Neural cell (in vitro differentiated cells): ENCODE data around the gene BPIFB4. TPM values are rescaled to one million over a fixed set of nuclear protein-coding genes. Genes with fewer than 3 reads are reported as not detected.

Experiments used
- H2AFZ ChIP-seq: fragments of 200-600, 300-800 bp; sonication (generic), shearing (Covaris generic); 2 replicates; pipeline ENCODE4 v1.6.0; 2014; ENCODE audit warnings: low read depth, mild to moderate bottlenecking, antibody characterized with exemption, low read length, moderate library complexity
- H3F3A ChIP-seq: fragments of 200-600 bp; shearing (Covaris generic); 2 replicates; pipeline ENCODE4 v1.6.1; 2016; ENCODE audit warnings: mild to moderate bottlenecking, moderate library complexity, mixed read lengths, antibody characterized with exemption, low read length; ENCODE audit not compliant: insufficient read depth, poor library complexity, severe bottlenecking
- H3K27ac ChIP-seq: fragments of 200-600, 300-800 bp; sonication (generic), shearing (Covaris generic); 2 replicates; pipeline ENCODE4 v1.5.1; 2014; ENCODE audit warnings: mild to moderate bottlenecking, low read length, moderate library complexity
- H3K27me3 ChIP-seq: fragments of 300-800, 200-600 bp; sonication (generic), shearing (Covaris generic); 2 replicates; pipeline ENCODE4 v1.6.0; 2014; ENCODE audit warnings: mild to moderate bottlenecking, low read depth, low read length, moderate library complexity; ENCODE audit not compliant: insufficient read depth
- H3K36me3 ChIP-seq: fragments of 300-800, 200-600 bp; sonication (generic), shearing (Covaris generic); 2 replicates; pipeline ENCODE4 v1.5.1; 2014; ENCODE audit warnings: mild to moderate bottlenecking, antibody characterized with exemption, low read length, moderate library complexity; ENCODE audit not compliant: insufficient read depth
- H3K4me2 ChIP-seq: fragments of 300-800, 200-600 bp; sonication (generic), shearing (Covaris generic); 2 replicates; pipeline ENCODE4 v1.6.0; 2014; ENCODE audit warnings: mild to moderate bottlenecking, low read length
- H3K4me3 ChIP-seq: fragments of 300-800, 200-600 bp; sonication (generic), shearing (Covaris generic); 2 replicates; pipeline ENCODE4 v1.5.1; 2014; ENCODE audit warnings: mild to moderate bottlenecking, low read length, moderate library complexity
- H3K79me2 ChIP-seq: fragments of 200-600 bp; shearing (Covaris generic); replicated peaks from 2 replicates; pipeline ENCODE4 v1.6.0; 2014; ENCODE audit warnings: mild to moderate bottlenecking, low read length, moderate library complexity; ENCODE audit not compliant: insufficient read depth
- H3K9ac ChIP-seq: fragments of 300-800, 200-600 bp; sonication (generic), shearing (Covaris generic); 2 replicates; pipeline ENCODE4 v1.6.1; 2016; ENCODE audit warnings: mild to moderate bottlenecking, low read length, mixed read lengths
- H3K9me2 ChIP-seq: fragments of 200-600 bp; shearing (Covaris generic); 2 replicates; pipeline ENCODE4 v1.6.1; 2016; ENCODE audit warnings: mild to moderate bottlenecking, low read length, mixed read lengths; ENCODE audit not compliant: insufficient read depth
- H3K9me3 ChIP-seq: fragments of 200-600, 300-800 bp; sonication (generic), shearing (Covaris generic); 2 replicates; pipeline ENCODE4 v1.6.1; 2016; ENCODE audit warnings: mild to moderate bottlenecking, mixed run types, low read length, moderate library complexity, mixed read lengths
- H4K20me1 ChIP-seq: fragments of 200-600 bp; shearing (Covaris generic); 2 replicates; pipeline ENCODE4 v1.6.1; 2016; ENCODE audit warnings: mild to moderate bottlenecking, mixed run types; ENCODE audit not compliant: insufficient read depth
- EZH2 ChIP-seq: fragments of 200-600, 300-800 bp; shearing (Covaris generic), sonication (generic); IDR thresholded peaks from 2 replicates; pipeline ENCODE4 v1.6.1; 2014; ENCODE audit warnings: antibody characterized with exemption, low read length, borderline replicate concordance, mild to moderate bottlenecking; ENCODE audit not compliant: insufficient read depth, poor library complexity, severe bottlenecking
- MXI1 ChIP-seq: fragments of 450-650 bp; conservative IDR thresholded peaks from 2 replicates; pipeline ENCODE4 v1.6.1; 2014; ENCODE audit warnings: antibody characterized with exemption, mild to moderate bottlenecking; ENCODE audit not compliant: poor library complexity, severe bottlenecking
- POLR2AphosphoS5 ChIP-seq: IDR thresholded peaks from 2 replicates; pipeline ENCODE4 v1.6.1; 2012
- RAD21 ChIP-seq: fragments of 450-650 bp; conservative IDR thresholded peaks from 2 replicates; pipeline ENCODE4 v1.6.1; 2014; ENCODE audit warnings: antibody characterized with exemption, mild to moderate bottlenecking, moderate library complexity
- REST ChIP-seq: IDR thresholded peaks from 2 replicates; pipeline ENCODE4 v1.6.1; 2012; ENCODE audit warnings: borderline replicate concordance
- SMC3 ChIP-seq: fragments of 450-650 bp; conservative IDR thresholded peaks from 2 replicates; pipeline ENCODE4 v1.6.1; 2014; ENCODE audit warnings: antibody characterized with exemption, mild to moderate bottlenecking, moderate library complexity; ENCODE audit not compliant: poor library complexity
- TAF1 ChIP-seq: IDR thresholded peaks from 2 replicates; pipeline ENCODE4 v1.6.1; 2012; ENCODE audit warnings: low read depth
- polyA plus RNA-seq: library from polyadenylated mRNA; depleted of rRNA; stranded (reverse); fragments of >200 nt; gene quantifications from 2 replicates; pipeline ENCODE4 v1.2.3, GENCODE V29; 2014
- TF ChIP-seq, protein P1 (sequence below): fragments of 450-650 bp; IDR thresholded peaks from 2 replicates; pipeline ENCODE4 v1.5.1; 2014; ENCODE audit warnings: antibody characterized with exemption, mild to moderate bottlenecking, moderate library complexity; ENCODE audit not compliant: poor library complexity, severe bottlenecking

Gene BPIFB4
- polyA plus RNA-seq, 1 donor from 2014 or later: not detected

DNA sequence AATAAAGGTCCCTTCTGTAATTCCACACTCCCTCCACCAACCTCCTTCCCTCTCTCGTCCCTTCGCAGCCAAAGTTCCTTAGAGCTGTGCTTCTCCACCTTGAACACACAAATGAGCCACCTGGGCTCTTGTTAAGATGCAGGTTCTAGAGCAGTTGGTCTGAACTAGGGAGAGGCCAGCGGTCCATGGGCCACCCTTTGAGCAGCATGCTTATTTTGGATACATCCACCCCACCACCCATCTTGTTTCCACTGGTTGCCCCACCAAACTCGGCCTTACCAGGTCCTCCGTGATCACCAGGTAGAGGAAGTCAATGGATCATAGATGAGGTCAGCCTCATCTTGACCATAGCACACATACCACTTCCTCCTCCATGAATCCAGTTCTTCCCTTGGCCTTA lies 81.2 kb downstream of the BPIFB4 start:
- Histone ChIP-seq H3F3A (no peaks in the 10 kb centered on the region), H3K27ac (no peak overlapping the region), H3K9me3 (no peaks in the 10 kb centered on the region), H2AFZ (no peak overlapping the region), H3K9me2 (no peaks in the 10 kb centered on the region), H3K27me3 (no peaks in the 10 kb centered on the region), H3K79me2 (no peaks in the 10 kb centered on the region), H3K4me3 (no peak overlapping the region), H3K4me2 (no peak overlapping the region), H4K20me1 (no peaks in the 10 kb centered on the region), H3K9ac (no peak overlapping the region), H3K36me3 (no peaks in the 10 kb centered on the region)
- TF ChIP-seq RAD21 (no peak), MXI1 (no peak), SMC3 (no peak), POLR2AphosphoS5 (no peak), REST (no peak), TAF1 (no peak), EZH2 (no peak)
- TF ChIP-seq, protein P1, sequence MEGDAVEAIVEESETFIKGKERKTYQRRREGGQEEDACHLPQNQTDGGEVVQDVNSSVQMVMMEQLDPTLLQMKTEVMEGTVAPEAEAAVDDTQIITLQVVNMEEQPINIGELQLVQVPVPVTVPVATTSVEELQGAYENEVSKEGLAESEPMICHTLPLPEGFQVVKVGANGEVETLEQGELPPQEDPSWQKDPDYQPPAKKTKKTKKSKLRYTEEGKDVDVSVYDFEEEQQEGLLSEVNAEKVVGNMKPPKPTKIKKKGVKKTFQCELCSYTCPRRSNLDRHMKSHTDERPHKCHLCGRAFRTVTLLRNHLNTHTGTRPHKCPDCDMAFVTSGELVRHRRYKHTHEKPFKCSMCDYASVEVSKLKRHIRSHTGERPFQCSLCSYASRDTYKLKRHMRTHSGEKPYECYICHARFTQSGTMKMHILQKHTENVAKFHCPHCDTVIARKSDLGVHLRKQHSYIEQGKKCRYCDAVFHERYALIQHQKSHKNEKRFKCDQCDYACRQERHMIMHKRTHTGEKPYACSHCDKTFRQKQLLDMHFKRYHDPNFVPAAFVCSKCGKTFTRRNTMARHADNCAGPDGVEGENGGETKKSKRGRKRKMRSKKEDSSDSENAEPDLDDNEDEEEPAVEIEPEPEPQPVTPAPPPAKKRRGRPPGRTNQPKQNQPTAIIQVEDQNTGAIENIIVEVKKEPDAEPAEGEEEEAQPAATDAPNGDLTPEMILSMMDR: no peak

Other genes starting within 250 kb of the BPIFB4 start
- not detected in 2 replicates for gene EFCAB8, start 220.7 kb upstream of the BPIFB4 start, polyA plus RNA-seq
- not detected in 2 replicates for gene SUN5, start 75.2 kb upstream of the BPIFB4 start, polyA plus RNA-seq
- not detected in 2 replicates for gene BPIFB2, start 71.9 kb upstream of the BPIFB4 start, polyA plus RNA-seq
- gene BPIFB6, start 48.0 kb upstream of the BPIFB4 start, polyA plus RNA-seq: not detected in 2 replicates
- gene BPIFB3, start 25.7 kb upstream of the BPIFB4 start, polyA plus RNA-seq: not detected in 2 replicates
- not detected in 2 replicates for gene BPIFA2, start 88.5 kb downstream of the BPIFB4 start, polyA plus RNA-seq
- not detected in 2 replicates for gene BPIFA3, start 137.7 kb downstream of the BPIFB4 start, polyA plus RNA-seq
- not detected in 2 replicates for gene BPIFA1, start 156.4 kb downstream of the BPIFB4 start, polyA plus RNA-seq
- gene BPIFB1, start 203.6 kb downstream of the BPIFB4 start, polyA plus RNA-seq: not detected in 2 replicates